NCI-H748 (cell line): Measurements from ENCODE around the gene NSUN3.

Source experiments
- DNase-seq: peaks from one replicate; lab custom pipeline; 2025; ENCODE audit not compliant: unreplicated experiment; lab: John Stamatoyannopoulos, UW

NSUN3 gene

DNA sequence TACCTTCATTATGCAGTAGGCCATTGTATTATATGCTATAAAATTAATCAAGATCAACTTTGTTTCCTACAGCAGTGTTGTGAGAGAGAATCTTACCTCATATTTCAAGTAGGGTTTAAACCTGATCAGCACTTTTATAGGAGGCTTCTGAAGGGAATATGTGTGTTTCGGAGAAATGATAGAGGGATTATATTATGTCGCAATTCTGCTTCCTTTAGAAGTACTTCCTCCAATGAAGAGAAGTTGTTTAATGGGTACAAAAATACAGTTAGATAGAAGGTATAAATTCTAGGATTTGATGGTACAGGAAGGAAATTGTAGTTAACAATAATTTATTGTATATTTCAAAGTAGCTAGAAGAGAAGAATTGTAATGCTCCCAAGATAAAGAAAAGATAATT lies 54.9 kb downstream of the NSUN3 start:
- DNase-seq = no peak

DNA sequence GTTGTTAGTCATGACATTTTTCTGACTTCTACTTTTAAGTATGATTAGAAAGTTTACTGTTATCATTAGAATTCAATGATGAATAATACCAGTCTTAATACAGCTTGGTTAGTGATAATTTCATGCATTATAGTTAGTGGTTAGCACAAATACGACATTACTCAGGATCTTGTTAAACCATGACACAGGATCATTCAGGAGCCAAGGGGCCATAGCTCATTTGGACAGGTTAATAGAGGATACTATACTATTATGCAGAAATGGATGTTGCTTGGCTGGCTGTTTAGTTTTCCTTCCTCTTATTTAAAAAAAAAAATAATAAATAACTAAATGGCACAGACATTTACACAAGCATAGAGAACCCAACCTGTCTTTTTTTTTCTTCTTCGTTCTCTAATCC lies 55.5 kb downstream of the NSUN3 start:
- DNase-seq = no peak

DNA sequence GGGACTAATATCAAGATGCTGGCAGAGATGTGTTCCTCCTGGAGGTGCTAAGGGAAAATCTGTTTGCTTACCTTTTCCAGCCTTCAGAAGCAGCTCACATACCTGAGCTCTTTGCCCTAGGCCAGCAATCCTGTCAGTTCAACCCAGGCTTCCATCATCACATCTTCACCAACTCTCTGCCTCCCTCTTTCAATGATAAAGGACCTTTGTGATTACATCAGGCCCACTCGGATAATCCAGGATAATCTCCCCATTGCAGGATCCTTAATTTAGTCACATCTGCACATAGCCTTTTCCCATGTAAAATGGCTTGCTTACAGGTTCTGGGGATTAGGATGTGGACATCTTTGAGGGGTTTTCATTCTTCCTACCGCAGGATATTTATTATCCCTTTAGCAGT lies 58.3 kb downstream of the NSUN3 start:
- DNase-seq = no peak

DNA sequence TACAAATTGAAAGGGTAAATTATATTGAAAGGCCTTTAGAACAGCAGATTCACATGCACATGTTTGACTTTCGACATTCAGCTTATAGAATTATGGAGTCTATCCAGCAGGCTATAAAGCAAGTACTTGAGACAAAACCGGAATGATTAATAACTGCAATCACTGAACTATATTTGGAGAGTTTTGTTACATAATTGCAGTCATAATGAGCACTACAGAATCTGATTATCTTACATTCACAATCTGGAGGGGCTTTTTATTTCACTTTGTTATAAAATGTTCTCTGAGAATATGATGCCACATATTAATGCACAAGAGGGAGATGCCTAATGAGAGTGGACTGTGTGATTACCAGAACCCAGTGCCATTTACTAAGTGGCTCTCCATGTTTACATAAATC lies 64.3 kb downstream of the NSUN3 start:
- DNase-seq = peak; percentile 82

DNA sequence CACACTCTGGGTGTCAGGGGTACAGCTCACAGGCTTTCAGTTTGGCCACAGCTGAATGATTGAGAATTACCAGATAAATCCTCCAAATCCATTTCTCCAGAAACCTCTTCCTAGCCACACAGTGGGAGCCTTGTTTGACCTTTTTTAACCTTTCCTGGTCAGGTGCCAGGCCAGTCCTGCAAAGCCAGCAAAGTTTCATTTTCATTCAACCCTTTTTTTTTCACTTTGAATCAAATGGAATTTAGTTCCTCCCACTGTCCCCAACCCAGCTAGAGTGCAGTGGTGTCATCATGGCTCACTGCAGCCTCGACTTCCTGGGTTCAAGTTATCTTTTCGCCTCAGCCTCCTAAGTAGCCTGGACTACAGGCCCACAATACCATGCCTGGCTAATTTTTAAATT lies 67.8 kb downstream of the NSUN3 start:
- no peak for DNase-seq

DNA sequence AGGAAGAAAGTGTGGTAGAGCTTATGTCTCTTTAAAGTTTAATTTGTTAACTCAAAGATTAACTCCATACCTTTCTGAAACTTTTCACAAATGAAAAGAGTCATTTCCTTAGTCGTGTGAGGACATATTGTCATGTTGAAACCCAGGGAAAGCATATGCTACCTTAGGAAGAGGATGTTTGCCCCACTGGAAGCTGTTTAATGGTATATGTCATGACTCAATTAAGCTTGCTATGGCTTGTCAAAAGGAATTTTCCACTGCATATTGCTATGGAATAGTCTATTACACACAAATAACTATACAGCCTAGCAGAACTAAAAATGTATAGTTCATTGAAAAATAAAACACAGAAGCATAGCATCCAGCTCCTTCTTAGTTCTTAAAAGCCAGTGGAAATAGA lies 69.9 kb downstream of the NSUN3 start:
- no peak for DNase-seq

DNA sequence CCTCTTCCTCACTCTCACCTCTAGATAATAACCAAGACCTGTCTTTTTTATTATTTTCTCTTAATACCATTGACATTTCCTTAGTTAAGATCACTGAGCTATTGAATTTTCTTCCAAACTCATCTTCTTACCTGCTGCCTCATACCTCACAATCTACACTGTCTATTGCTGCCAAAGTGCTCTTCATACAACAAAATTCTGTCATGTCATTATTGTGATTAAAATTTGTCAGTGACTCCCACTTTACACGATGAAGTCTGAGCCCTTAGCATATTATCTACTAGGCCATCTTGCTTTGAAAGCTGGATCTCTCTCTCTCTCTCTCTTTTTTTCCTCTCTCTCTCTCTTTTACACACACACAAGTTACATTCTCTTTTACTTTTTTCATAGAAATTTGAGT lies 73.3 kb downstream of the NSUN3 start:
- DNase-seq = no peak

DNA sequence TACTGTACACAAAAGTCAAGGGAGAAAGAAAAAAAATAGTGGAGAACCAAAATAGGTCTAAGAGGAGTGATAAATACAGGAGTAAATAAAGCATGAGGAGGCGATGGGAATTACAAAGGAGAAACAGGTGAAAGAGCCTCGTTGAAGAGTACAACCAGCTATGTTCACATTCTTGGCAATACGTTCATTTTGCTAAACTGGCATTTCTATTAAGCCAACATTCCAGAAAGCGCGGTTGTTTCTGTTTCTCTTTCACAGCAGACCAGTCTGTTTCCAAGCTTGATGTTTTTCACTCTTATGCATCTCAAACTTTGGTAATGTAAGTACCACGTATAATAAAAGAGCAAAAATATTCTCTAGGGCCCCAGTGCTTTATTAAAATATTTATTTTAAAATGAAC lies 74.5 kb downstream of the NSUN3 start:
- no peak for DNase-seq

DNA sequence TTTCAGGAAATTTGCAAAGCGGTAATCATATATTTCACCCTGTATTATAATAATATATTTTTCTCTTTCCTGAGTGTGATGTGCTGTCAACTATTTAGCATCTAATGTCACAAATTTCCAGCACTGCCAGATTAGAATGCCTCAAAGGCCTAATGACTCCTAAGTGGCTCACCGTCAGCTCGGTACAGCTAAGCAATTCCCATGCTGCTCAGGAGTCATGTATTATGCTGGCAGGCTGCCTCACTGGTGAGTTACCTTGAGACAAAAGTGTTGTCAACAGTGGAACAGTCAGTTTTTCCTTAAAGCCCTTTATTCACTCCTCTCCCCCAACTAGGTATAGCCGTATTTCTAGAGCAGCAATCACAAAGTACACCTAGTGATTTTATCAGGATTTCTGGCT lies 83.6 kb downstream of the NSUN3 start:
- DNase-seq = no peak

DNA sequence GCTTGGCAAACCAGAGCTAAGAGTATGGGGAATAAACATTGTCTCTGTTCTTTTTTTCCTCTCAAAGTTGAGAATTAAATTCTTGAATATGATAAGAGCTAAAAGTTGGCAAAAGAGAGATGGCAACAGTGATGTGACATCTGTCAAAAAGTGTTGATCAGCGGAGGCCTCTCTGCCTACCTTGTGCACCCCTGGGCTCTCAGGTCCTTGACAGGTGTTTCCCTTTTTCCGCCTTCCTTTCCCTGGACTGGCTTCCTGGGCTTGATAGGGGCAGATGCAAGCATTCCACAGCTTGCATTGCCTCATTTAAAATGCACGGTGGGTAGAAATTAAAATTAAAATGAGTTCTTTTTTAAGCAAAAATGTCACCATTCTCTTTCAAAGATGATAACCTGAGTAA lies 84.2 kb downstream of the NSUN3 start:
- no peak for DNase-seq

DNA sequence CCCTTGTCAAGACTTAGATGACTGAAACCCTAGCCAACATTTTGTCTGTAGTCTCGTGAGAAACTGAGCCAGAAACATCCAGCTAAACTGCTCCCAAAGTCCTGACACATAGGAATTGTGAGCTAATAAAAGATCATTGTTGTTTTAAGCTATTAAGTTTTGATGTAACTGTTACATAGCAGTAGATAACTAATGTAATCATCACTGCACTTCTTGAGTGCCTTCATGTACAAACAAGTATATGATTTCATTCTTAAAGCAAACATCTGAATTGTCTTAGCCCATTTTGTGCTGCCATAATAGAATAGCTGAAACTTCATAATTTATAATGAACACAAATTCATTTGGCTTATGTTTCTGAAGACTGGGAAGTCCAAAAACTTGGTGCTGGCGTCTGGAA lies 87.3 kb downstream of the NSUN3 start:
- no peak for DNase-seq

DNA sequence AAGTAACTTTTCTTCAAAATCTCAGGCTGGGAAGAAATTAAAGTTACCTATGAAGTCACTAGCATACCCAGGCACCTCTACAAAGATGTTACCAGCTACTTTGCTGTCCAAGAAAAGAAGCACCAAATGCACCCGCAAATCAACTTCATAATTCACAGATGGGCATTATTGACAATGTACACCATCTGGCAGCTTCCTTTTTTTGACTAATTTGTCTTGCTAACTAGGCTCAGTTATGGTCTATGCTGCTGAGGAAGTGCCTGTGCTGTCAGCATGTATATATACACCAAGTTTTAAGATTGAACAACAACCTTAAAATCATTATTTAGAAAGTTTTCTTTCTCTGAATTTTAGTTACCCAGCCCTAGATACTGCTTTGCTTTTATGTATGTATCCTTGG lies 93.8 kb downstream of the NSUN3 start:
- no peak for DNase-seq

DNA sequence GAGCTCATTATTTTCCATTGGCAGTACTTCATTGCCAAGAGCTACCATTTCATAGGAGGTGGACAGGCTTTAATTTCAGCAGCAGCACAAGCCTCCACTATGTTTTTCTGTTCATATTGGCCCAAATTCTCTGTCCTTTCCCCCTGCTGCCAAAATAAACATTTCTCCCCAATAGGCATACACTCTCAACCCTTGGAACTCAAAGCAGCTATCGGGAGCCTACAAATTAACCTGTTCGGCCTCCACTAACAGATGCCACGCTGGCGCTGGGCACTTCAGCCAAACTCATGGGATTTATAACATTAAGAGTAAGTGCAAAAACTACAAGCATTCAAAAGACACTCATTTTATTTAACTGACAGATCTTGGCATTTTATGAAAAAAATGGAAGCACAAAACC lies 95.7 kb downstream of the NSUN3 start:
- no peak for DNase-seq

DNA sequence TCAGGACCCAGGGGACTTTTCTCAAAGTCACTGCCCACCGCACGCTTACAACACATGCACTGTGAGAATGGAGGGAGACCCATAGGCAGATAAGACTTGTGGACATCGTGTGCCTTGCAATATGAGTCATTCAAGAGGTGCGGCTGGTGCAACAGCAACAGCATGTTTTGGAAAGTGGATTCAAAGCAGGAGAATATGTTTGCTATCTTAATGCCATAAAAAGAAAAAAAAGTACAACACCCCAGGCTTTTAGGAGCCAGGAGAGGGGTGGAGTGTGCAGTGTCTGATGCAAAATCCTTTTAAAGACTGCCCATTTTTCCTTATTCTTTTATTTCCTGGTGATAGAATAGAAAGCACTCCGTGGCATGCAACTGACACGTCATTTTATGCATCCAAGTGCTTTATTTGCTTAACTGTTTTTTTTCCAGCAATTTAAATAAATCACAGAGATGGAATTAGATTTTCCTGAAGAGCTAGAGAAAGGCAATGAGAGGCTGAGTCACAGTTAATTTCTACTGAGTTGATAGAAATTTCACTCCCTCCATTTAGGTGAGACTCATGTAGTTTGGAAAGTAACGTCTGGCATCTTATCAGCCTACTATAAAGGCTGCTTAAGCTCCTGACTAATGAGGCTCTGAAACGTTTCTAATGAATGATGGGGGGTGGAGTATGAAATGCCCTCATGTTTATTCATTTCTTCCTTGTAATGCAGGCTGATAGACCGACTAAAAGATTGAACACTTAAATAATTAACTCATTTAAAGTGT lies 96.4 kb downstream of the NSUN3 start:
- DNase-seq = no peak

DNA sequence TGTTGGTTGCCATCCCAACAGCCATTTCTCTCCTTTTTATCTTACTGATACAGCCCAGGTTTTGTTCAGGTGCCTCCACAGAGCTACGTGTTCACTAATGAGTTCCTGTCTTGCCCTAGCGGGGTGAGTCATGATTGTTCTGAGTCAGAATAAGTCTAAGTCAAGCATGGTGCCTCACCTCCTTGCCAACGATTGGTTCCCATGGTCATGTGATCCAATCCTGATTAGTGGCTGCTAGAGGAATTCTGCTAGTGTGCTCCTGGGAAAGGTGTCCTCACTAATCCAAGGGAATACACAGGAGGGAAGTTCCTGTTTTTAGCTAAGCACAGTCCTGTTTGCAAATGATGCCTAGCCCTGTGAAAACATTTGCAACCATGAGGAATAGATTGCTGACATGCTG lies 99.8 kb downstream of the NSUN3 start:
- DNase-seq = no peak

DNA sequence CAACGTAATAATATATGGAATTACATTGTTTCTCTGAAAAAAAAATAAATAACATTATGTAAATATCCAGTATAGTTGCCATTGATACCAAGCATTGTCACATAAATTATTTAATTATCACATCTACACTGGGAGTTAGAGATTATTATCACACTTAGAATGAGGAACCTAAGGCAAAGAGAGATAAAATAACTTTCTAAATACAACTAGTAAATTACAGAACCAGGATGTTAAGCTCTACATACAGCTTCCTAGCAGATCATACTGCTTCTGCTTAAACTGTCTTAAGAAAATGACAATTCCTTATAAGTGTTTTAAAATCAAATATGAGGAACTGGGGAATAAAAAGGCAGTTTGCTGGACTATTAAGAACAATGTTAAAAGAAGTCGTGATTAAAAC lies 104.5 kb downstream of the NSUN3 start:
- no peak for DNase-seq

DNA sequence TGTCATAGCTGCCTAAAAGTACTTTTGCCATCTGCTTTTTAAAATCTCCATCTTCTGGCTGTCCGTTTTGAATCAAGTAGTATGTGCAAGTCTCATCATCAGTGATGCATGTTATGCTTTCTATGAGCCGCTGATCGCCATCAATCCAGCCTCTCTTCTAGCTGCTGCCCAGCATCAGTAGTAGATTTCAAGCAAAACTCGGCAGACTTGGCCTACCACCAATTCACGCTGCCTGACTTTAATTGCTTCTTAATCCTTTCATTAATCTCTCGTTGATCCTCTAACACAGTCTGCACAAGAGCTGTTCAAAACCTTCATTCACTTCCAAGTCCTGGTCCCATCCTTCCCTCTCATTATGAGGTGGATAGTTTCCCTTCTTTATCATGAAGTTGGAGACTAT lies 104.9 kb downstream of the NSUN3 start:
- DNase-seq = no peak

DNA sequence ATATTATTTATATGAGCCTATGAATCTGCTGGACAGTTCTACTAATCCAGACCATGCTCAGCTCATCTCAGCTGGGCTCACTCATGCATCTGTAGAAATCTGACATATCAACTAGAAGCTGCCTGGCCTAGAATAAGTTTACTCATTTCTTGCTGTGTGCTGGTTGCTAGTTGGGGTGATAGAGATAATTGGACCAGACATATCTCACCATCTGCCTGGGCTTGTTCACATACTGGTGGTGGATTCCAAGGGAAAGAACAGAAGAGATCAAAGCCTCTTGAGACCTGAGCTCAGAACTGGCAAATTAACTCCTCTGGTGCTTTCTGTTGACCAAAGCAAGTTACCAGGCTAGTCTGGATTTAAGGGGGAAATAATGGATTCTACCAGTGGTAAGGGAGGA lies 109.1 kb downstream of the NSUN3 start:
- no peak for DNase-seq

DNA sequence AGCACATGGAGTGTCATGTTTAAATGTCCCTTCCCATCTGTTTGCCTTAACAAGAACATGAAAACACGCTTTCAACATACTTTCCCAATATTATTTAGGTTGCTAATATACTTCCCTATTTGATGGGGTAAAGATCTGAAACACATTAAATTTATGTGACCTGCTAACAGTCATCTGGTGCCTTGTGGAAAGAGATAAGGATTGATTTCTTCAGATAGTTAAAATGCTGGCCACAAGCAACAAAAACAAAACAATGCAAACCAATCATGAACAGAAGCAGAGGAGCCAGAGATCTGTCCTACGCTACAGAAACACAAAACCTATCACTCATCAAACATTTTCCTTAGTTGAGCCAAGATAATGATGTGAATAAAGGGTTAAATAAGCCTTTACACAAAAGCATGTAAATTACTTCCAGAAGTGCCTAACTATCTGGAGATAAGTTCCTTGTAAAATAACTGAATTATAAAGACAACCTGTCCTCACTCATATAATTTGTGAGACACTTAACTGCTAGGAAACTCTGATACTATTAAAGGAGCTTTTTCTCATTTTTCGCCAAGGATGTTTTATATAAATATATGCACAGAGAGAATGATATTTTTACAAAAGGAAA lies 109.9 kb downstream of the NSUN3 start:
- DNase-seq = no peak

DNA sequence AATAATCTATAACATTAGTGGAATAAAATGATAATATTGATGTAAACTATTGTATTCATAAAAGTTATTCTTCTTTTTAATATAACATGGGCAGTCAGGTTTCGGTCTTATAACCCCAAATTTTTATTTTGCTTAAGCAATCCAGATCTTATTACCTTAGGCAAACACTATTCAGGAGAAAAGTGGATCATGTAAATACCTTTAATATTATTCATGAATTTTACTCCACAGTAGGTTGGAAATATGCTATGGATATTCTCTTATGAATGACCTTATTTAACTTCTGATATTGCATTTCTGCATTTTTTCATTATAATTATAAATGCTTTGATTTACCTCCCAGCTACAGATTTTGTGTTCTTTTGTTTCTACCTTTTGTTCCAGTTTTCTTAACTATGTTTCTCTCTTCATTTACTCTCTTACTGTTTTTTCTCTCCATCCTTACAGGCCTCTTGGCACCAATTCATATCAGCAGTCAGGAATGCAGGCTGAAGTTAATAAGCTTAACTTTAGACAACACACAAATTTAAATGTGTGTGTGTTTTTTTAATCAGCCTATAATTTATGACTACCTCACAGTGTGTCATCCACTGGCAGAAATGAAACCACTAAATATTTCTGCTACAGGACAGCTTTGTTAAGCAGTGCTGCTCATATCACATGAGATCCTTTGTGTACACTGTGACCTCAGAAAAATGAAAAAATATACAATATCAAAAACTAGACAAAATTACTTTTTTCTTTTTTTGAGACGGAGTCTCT lies 111.0 kb downstream of the NSUN3 start:
- no peak for DNase-seq

DNA sequence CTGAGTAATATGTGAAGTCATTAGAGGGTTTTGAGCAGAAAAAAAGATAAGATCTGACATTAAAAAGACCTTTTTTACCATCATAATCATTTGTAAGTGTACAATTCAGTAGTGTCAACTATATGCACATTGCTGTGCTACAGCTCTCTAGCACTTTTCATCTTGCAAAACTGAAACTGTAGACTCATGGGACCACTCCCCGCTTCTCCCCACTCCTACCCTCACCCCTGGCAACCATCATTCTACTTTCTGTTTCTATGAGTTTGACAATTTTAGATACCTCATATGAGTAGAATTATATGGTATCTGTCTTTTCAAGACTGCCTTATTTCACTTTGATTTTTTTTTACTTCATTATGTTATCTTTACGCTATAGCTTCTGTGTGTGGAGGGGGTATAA lies 112.8 kb downstream of the NSUN3 start:
- no peak for DNase-seq

DNA sequence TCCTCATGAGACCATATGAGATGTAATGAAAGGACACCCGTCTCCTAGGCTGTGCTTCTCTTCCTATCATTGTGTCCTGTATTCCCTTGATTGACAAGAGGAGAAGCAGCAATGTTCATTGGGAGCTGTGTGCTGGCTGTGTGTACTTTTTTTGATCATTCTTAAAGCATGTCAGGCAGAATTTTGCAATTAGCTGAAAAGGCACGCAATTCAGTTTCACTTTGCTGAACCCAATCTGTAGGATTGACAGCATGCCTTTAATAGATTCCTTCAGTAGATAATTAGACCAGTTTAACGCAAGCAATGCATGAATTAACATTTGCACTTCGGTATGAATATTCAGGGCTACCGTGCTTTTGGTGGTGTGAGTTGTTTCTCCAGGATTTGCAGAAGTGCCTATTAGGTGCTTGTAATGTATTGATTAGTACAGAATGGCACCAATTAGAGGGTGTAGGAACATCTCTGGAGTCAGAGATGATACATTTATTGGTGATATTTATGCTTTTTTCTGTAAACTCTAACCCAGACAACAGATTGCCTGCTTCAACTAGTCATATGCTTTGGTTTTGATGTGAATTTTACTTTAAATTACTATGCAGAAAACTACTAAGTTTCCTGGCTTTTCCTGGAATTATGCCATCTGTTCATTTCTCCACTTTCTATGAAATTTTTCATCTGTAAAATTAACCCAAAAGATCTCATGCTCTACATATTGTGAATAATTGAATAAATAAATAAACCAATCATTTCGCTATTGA lies 114.3 kb downstream of the NSUN3 start:
- DNase-seq = no peak
